Measurements from ENCODE around the gene LIFR. TPM values are rescaled to one million over a fixed set of nuclear protein-coding genes. Genes with fewer than 3 reads are reported as not detected.

Gene LIFR
- total RNA-seq, 1 experiment from 2014 or later = 0.98 TPM

DNA sequence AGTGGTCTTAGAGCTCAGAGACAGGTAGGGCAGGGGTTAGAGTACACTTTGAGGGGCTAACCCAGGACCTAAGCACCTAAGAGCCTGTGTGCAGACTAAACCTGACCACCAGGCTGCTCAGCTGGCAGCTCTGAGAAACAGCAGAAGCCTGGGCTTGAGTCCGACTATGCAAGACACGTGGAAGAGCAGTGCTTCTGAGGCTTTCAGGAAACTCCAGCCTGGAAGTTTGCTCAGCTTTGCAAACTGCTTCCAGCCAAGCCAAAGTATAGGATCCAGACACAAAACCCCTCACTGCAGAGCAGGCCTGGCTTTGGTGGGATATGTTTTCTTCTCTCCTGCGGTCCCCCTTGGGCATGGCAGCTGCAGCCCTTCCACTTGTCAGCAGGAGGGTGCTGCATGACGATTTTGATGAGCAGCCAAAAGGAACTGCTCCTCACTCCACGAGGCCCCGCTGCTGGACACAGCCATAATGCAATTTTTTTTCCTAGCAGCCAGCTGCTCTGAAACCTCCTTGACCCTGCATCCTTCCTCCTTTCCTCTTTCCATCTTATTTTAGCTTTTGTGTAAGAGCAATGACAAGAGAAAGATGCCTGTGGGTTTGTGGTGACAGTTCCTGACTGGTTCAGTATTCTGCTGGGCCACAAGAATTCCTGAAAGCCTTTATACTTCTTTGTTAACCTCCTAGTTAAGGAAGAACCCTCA lies 123.1 kb downstream of the LIFR start:
- in situ Hi-C loops (cut with HindIII; ENCODE audit: low sequenced_read_pairs) = no loop called here
- DNase-seq (ENCODE audit: low spot score) = peak; percentile 32

DNA sequence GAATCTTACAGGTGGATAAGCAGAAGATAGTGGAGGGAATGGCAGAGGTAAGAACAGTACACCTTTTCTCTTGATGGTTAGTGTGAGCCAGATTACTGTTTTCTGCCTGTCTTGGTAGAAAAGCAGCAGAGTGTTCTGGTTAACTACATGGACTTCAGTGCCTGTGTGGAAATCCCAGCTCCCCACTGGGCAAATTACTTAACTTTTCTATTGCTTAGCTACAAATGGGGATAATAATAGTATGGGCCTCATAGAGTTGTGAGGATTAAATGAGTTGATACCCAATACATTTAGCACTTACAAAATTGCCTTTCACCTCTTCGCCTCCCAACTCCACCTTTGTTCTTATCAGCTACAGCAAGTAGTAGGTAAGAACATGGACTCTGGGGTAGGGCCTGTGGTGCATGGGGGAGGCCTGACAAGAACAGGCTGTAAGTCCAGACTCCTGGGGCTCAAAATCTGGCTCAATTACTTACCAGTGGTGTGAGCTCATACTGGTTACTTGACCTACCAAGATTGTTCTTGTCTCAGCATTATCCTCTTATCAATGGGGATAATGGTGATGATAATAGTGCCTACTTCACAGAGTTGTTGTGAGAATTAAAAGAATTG lies 125.1 kb downstream of the LIFR start:
- in situ Hi-C loops (cut with HindIII; ENCODE audit: low sequenced_read_pairs) = no loop called here
- DNase-seq (ENCODE audit: low spot score) = no peak

DNA sequence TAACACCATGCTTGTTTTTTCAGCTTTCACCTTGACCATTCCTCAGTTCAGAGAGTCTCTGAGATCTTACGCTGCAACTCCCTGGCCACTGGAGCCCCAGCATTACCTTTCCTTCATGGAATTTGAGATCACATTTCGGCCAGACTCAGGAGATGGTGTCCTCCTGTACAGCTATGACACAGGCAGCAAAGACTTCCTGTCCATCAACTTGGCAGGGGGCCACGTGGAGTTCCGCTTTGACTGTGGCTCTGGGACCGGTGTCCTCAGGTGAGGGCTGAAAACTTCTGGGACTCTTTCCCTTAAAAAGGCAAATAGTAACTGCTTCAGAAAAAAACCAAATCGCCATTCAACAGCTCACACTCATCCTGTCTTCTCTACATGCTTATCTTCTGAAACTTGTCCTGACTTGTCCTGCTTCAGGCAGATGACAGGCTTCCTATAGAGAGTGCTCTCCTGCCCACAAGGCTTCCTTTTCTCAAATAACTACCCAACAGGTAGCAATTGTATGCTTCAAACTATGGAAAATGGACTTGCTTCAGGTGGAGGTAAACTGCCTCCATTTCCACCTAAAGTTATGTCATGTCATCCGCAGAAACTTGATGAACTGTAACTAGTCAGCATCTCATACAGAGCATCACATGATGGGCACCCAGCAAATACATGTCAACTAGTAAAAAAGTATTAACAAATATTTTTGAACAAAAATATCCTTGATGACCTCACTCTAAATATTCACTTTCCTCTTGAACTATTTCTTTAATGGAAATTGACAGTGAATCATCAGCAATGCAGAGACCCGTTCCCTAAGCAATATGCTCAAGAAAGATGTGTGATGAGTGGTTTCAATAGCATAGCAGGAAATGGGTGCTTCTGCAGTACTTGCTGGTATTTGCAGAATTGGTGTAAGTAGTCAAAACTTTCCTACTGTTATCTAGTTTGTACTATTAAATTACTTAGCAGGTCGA lies 129.2 kb downstream of the LIFR start:
- in situ Hi-C loops (cut with HindIII; ENCODE audit: low sequenced_read_pairs) = no loop called here
- no peak for DNase-seq (ENCODE audit: low spot score)

DNA sequence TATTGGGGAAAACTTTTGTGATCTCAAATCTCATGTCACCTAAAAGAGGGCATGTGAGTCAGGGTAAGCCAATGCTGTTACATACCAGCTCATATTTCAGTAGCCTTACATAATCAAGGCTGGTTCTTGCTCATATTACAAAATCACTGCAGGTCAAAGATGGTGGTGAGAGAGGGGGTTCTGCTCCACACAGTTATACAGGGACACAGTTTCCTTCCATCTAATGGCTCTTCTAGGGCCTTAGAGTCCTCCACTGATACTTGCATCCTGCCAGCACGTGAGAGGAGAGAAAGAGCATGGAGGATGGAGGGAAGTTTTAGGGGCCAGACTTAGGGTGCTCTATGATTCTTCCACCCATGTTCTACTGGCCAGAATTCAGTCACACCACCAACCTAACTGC lies 130.0 kb downstream of the LIFR start:
- DNase-seq (ENCODE audit: low spot score) = no peak
- in situ Hi-C loops (cut with HindIII; ENCODE audit: low sequenced_read_pairs) = no loop called here
